Measurements from ENCODE around the gene GNG14. TPM values are rescaled to one million over a fixed set of nuclear protein-coding genes. Genes with fewer than 3 reads are reported as not detected.

GNG14 gene
- total and polyA plus RNA-seq, 2 donors (not counting 3 experiments of a cell fraction or from before 2014, with no cell fraction given): not detected

DNA sequence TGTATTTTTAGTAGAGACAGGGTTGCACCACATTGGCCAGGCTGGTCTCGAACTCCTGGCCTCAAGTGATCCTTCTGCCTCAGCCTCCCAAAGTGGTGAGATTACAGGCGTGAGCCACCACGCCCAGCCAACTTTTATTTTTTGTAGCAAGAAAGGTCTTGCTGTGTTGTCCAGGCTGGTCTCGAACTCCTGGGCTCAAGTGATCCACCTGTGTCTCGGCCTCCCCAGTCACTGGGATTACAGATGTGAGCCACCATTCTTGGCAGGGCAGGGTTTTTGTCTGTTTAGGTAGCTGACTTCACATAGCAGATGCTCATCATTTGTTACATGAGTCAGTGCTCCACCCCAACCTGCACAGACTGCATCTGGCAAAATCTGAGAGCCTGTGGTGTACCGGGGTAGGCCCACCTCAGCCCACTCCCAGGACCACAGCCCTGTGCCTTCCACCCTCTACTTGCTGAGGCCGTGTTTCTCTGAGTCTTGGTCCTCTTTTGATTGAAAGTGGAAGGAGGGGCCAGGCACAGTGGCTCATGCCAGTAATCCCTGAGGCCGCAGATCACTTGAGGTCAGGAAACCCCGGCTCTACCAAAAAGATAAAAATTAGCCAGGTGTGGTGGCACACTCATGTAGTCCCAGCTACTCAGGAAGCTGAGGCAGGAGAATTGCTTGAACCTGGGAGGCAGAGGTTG is 40.1 kb downstream of the GNG14 start:
- Histone ChIP-seq H3K9ac (replicated peaks; ENCODE audit: extremely low read depth, insufficient read depth, low read length) (no peak overlapping the region), H2AFZ (ENCODE audit: low read depth, low read length) (no peak overlapping the region), H3K9me3 (replicated peaks; ENCODE audit: control insufficient read depth, insufficient read depth, low read length) (no peaks in the 10 kb centered on the region), H4K20me1 (replicated peaks; ENCODE audit: control insufficient read depth, extremely low read depth, insufficient read depth, low read length) (no peaks in the 10 kb centered on the region), H3K9me1 (replicated peaks; ENCODE audit: control insufficient read depth, extremely low read depth, insufficient read depth, low read length) (no peaks in the 10 kb centered on the region), H3K27me3 (ENCODE audit: control insufficient read depth in 2 of 2, insufficient read depth in 2 of 2, low read length in 2 of 2) (no peaks in the 10 kb centered on the region), H3K79me2 (ENCODE audit: control insufficient read depth, insufficient read depth, low read length) (peaks cover 37% of the 10 kb centered on the region), H3K27ac (ENCODE audit: insufficient read depth, low read depth, low read length) (no peak overlapping the region), H3K36me3 (ENCODE audit: control insufficient read depth in 2 of 2, extremely low read depth in 1 of 2, insufficient read depth in 2 of 2, low read length in 2 of 2) (peaks cover 9 to 31% of the 10 kb centered on the region in 2 experiments), H3K4me1 (ENCODE audit: control insufficient read depth, extremely low read depth, insufficient read depth, low read length) (peaks cover 9% of the 10 kb centered on the region), H3K4me3 (replicated peaks in 1 of 3; ENCODE audit: insufficient read depth in 1 of 3, low read depth in 1 of 3, low read length in 3 of 3) (no peak overlapping the region), H3K4me2 (ENCODE audit: insufficient read depth, low read length) (no peak overlapping the region)
- dilution Hi-C loops (cut with MboI; ENCODE audit: extremely low pct_ligation_motif_present, low sequenced_read_pairs) (no loop called here), intact Hi-C loops (cut with micrococcal nuclease) (no loop called here)
- TF ChIP-seq GATA2 (IDR thresholded peaks at IDR 0.05; ENCODE audit: insufficient read depth, insufficient read length, low read depth, low read length) (no peak), FOS (IDR thresholded peaks at IDR 0.05; ENCODE audit: borderline replicate concordance, insufficient read depth, low read length) (no peak), POLR2A (IDR thresholded peaks at IDR 0.05; ENCODE audit: low read depth, low read length) (no peak), MYC (IDR thresholded peaks at IDR 0.05; ENCODE audit: low read depth, low read length) (no peak), EZH2 (IDR thresholded peaks at IDR 0.05; ENCODE audit: borderline replicate concordance, low read depth, low read length, severe bottlenecking) (no peak), POLR2AphosphoS5 (IDR thresholded peaks at IDR 0.05; ENCODE audit: insufficient read depth, low read depth, low read length) (no peak), JUN (IDR thresholded peaks at IDR 0.05; ENCODE audit: borderline replicate concordance, insufficient read depth, insufficient read length, low read depth) (no peak)
- TF ChIP-seq, protein P1, sequence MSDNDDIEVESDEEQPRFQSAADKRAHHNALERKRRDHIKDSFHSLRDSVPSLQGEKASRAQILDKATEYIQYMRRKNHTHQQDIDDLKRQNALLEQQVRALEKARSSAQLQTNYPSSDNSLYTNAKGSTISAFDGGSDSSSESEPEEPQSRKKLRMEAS (IDR thresholded peaks at IDR 0.05; ENCODE audit: insufficient read depth, insufficient read length): no peak
- TF ChIP-seq, protein P2, sequence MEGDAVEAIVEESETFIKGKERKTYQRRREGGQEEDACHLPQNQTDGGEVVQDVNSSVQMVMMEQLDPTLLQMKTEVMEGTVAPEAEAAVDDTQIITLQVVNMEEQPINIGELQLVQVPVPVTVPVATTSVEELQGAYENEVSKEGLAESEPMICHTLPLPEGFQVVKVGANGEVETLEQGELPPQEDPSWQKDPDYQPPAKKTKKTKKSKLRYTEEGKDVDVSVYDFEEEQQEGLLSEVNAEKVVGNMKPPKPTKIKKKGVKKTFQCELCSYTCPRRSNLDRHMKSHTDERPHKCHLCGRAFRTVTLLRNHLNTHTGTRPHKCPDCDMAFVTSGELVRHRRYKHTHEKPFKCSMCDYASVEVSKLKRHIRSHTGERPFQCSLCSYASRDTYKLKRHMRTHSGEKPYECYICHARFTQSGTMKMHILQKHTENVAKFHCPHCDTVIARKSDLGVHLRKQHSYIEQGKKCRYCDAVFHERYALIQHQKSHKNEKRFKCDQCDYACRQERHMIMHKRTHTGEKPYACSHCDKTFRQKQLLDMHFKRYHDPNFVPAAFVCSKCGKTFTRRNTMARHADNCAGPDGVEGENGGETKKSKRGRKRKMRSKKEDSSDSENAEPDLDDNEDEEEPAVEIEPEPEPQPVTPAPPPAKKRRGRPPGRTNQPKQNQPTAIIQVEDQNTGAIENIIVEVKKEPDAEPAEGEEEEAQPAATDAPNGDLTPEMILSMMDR (IDR thresholded peaks at IDR 0.05; ENCODE audit: extremely low read depth in 1 of 2, insufficient read depth in 1 of 2, low read depth in 1 of 2, low read length in 2 of 2): no peak
- ChIA-PET CTCF (interaction anchor here (0.7 kb wide), 1 partner anchor 10 kb away, joined by 3 read pairs; no protein-coding TSS in a partner anchor), POLR2A (interaction anchor here (0.7 kb wide), 1 partner anchor 10 kb away, joined by 4 read pairs; the partner anchor contains the start of gene GET3)
- no TSS peak for BruUV-seq (replicated peaks)
- FAIRE-seq: no peak
- DNase-seq (ENCODE audit: low read depth, low spot score): no peak

Measured in endothelial cell of umbilical vein (primary cell).